RKO (cell line): ENCODE data around the gene NEDD9.

Source experiments
- DNase-seq: peaks from one replicate; pipeline ENCODE4 v3.0.0-alpha.2; 2016; ENCODE audit warnings: low spot score

NEDD9 gene

DNA sequence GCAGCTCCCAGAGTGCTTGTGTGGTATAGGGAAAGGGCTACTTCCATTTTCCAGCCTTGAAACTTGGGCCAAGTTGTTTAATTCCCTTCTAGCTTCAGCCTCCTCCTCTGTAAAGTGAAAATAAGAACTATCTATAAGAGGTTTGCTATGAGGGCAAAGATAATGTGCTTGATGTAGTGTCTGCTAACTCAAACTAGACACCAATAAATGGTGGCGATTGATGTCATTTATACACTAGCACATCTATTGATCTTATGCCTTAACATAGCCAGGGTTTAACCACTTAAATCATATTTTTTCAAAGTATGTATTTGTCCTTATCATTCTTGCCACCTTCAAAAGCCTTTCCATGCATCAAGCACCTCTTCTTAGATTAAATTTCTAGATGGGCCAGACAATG, 55.2 kb downstream of the NEDD9 start:
- no peak for DNase-seq

DNA sequence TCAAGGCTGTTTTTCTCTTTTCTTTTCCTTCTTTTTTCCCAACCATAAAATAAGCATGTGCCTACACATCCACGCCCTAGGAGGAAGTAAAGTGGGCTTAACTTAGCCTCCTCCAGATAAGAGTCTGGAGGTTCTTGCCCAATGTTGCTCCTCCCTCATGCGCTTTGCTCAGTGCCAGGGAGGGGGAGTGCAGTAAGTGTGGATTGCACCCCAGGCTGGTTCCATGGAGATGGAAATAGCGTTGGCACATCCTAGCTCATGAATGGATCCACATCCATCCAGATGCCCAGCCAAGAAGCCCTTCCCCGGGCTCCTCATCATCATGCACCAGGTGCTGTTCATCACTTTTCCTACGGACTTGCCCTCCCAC, 58.2 kb downstream of the NEDD9 start:
- DNase-seq: no peak

- DNase-seq: peak; percentile 4
Measured at GRCh38 chr6:11172501-11173327, 59.8 kb downstream of the NEDD9 start.

DNA sequence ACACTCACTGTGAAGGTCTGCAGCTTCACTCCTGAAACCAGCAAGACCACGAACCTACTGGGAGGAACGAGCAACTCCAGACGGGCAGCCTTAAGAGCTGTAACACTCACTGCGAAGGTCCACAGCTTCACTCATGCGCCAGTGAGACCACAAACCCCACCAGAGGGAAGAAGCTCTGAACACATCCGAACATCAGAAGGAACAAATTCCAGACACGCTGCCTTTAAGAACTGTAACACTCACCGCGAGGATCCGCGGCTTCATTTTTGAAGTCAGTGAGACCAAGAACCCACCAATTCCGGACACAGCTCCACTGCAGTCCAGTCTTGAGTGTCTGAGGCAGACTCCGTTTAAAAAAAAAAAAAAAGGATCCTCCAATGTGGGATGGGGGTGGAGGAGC, 60.5 kb downstream of the NEDD9 start:
- DNase-seq: no peak

DNA sequence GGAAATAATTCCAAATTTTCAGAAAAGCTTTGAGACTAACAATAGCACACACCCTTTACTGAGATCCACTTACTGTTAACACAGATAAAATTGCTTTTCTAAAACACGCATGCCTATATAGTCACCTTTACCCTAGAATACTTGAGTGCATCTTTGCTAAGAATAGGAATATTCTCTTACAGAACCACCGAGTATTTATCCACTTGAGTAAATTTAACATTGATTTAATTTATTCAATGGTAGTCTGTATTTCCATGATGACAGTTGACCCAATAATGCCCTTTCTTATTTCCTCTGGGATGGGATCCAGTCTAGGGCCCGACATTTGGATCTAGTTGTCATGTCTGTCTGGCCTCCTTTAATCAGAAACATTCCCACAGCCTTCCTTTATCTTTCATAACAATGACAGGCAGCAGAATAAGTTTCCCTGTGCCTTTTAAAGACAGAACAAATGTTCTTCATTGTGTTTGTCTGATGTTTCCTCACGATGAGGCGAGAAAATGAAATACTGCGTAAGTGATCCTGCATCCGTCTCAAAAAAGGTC, 64.3 kb downstream of the NEDD9 start:
- no peak for DNase-seq

- DNase-seq: no peak
Measured at GRCh38 chr6:11166948-11167347, 65.5 kb downstream of the NEDD9 start.

DNA sequence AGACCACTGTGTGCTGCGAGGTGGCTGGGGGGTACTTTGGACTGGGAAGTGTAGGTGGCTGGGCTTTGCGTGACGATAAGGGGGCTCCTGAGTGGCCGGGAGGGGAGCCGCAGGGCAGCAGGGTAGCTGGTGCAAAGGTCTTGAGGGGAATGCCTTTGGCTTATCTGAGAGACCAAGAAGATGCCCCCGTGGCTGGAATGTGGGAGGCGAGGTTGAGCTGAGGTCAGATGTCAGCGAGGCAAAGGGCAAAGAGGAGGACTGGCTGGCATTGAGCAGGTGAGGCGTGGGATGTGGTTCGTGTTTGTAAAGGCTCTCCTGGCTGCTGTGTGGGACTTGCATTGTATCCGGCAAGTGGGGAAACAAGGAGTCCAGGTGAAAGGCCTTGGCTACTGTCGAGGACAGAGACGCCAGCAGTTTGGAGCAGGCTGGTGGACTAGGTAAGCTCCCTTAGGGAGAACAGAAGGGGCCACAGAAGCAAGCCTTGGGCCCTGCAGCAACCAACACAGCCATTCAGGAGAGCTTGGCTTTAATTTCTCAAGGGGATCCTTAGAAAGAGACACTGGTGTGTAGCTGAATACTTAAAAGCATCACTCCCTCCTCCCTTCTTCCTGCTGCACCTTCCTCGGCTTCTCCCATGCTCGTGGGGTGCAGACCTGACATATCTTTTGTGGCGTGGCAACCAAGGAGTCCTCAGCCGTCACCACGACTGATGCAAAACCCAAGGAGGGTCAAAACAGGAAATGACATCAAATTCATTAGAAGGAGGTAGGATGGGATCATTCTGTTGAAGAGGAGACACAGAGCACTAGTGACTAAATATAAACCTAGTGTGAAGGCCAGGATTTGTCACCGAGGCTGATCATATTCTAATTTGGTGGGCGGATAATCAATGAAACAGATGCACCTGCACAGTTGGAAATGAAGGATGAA, 67.5 kb downstream of the NEDD9 start:
- no peak for DNase-seq

- no peak for DNase-seq
Measured at GRCh38 chr6:11163932-11164331, 68.5 kb downstream of the NEDD9 start.

DNA sequence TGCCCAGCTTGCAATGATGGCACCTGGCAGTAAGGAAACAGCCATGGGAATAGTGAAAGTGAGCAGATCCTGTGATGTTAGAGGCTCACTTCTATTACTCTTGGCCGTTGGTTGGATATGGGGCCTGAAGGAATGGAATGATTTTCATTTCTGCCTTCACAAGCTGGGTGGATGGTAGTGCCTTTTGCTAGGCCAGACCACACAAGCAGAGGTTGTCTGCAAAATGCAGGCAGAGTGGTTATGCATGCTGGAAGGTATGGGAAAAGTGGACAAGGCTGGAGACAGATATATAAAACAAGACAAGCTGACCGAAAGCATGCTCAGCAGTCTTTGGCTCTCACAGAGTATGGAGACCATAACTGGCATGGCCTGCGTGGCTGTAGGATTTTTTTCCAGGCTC, 70.2 kb downstream of the NEDD9 start:
- no peak for DNase-seq

DNA sequence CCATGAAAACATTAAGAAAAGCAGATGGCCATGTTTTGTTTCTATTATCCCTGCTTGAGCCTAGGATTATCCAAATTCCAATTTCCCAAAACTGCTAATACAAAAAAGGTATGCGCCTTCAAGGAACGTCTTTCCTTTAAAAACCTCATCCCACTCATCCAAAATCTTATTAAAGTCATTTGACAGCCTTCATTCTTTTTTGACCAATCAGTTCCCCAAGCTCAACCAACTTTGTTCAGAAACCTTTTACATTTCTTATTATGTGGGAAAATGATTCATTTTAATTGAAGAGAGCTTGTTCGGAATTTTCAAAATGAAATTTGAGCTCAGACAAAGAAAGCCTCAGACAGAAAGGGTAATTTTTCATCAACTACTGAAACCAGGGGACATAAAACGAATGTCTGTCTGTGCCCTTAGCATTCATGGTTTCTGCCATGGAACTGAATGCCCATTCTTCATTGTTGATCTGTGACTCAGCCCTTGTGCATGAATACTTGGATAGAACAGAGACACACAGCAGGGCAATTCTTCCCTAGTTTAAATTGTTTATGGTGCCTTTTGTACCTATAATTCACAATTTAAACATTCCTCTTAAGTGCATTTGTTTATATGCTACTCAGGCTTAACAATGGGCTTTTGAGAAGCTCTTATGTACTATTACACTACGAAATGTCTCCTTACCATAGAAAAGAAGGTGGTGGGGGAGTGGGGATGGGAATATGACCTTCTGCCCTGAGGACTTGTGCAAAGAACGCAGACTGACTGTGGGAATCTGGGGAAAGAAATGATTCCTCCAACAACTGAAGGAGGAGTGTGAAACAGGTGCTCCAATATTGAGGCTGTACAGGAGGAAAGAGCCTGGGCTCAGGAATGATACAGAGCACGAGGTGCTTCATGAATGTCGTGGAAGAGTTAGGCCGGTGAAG, 71.2 kb downstream of the NEDD9 start:
- no peak for DNase-seq

GRCh38 chr6:11160199-11160598, 72.3 kb downstream of the NEDD9 start:
- DNase-seq: no peak

GRCh38 chr6:11155589-11155988, 76.9 kb downstream of the NEDD9 start:
- no peak for DNase-seq

- DNase-seq: no peak
Measured at GRCh38 chr6:11153447-11153846, 79.0 kb downstream of the NEDD9 start.

GRCh38 chr6:11152581-11152980, 79.9 kb downstream of the NEDD9 start:
- DNase-seq: no peak

- no peak for DNase-seq
Measured at GRCh38 chr6:11151488-11151887, 81.0 kb downstream of the NEDD9 start.

- no peak for DNase-seq
Measured at GRCh38 chr6:11149551-11149950, 82.9 kb downstream of the NEDD9 start.

- DNase-seq: no peak
Measured at GRCh38 chr6:11146117-11146826, 86.2 kb downstream of the NEDD9 start.

- DNase-seq: peak; percentile 68
Measured at GRCh38 chr6:11144393-11144851, 88.0 kb downstream of the NEDD9 start.

DNA sequence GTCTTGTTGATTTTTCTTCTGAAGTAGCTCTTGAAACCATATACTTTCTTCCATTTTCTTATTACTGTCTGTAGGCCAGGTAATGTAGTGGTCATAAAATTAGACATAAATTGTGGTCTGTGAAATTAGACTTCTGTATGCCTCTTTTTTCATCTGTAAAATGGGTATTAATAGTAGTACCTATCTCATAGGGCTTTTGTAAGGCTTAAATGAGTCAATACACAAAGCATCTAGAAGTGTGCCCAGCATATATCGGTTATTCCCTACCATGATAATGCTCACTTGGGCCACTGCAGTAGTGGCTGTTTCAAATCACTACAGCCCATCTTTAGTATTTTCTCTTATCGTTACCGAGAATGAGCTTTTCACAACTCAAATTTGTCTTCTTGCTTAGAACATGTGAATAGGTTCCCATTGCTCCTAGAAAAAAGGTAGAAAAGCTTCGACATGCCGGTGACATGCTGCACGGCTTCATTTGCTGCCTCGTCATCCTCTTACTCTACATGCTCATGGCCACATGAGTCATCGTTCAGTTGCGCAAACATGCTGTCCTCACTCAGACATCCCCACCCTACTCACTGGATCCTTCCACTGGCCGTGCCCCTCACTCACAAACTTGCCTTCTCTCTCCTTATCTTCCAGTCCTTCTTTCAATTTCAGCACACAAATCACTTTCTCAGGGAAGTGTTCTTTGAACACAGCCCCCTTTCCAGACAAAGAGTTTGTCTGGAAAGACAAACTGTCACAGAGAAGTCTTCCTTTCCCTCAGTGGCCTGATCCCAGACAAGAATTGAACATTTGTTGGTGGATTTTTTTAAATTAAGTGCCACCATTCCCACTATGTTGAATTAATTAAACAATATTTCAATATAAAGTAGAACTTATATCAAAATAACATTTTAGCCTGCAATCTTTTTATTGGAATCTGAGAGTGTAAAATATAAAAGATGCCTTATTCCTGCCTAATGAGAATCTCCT, 88.8 kb downstream of the NEDD9 start:
- DNase-seq: peak; percentile 89
